Stimulated activated CD4-positive, alpha-beta T cell treated with anti-CD3 and anti-CD28 coated beads, Interleukin-12 subunit alpha, Interleukin-12 subunit beta, amount 100 ng/mL, for 24 hours (primary cell): ENCODE data around the gene KCTD14.
"Not testable (repeated sequence)": the region's sequence is repeated elsewhere in the genome, so short reads cannot be mapped to it uniquely, and the experiment has no call there.

Experiments
- DNase-seq, 2 experiments: peaks; one replicate each; pipeline ENCODE4 v3.0.0-alpha.2; 2020; ENCODE audit warnings: low read depth in 2 of 2

The KCTD14 gene

GRCh38 chr11:78022397-78023396, at the start of gene KCTD14:
Gene KCTD14 (minus strand): TSS chr11:78023276. CDS start chr11:78023249, 27 bp downstream.
- no peak for DNase-seq

GRCh38 chr11:78072455-78072854, 49.4 kb upstream of the KCTD14 start:
- DNase-seq = no peak

DNA sequence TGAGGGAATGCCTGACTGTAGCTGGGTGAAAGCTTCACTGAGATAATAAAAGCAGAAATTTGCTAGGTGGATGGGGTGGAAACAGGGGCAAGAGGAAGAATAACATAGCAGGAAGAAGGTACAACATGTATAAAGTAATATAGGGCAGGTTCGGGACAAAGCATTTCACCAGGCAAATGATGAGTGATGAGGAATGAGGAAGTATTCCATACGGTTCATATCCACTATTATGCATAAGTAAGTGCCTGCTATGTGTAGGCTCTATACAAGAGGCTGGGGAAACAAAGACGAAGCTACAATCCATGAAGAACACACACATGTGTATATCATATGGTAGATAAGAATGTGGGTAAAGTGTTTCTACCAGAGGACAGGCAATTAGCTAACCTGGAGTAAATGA, 48.6 kb upstream of the KCTD14 start:
- no peak for DNase-seq

DNA sequence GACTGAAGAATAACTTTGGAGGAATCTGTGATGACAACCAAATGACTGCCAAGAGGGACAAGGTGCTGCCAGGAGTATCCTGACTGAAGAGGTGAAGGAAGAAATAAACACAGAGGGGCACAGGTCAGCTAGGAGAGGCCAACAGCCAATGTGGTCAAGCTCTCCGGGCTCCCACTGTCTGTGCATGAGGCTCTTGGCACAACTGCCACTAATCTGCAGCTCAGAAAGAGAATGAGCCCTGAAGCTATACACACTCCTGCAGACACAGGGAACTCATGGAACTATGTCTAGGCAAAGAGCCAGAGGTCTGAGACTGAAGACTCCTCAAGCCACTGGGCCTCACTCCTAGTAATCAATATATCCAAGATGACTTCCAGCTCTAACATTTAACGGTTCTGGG, 47.5 kb upstream of the KCTD14 start:
- no peak for DNase-seq

- no peak for DNase-seq
Measured at GRCh38 chr11:78069465-78069864, 46.4 kb upstream of the KCTD14 start.

GRCh38 chr11:78067704-78068103, 44.6 kb upstream of the KCTD14 start:
- DNase-seq = no peak

DNA sequence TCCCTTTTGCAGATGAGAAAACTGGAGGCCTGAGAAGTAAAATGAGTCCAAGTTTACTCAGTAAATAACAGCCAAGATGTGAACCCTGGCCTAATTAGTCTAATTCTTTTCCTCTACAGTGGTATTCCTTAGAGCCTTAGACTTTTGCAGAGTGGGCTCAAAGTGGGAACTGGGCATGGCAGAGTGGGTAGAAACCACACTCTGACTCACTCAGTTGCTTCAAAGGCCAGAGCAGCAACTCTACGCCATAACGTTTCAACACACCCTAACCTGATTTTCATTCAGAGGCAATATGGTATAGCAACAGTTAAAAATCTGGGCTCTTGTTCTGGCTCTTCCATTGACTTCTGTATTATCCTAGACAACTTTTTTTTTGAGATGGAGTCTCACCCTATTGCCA, 43.4 kb upstream of the KCTD14 start:
- no peak for DNase-seq

GRCh38 chr11:78065203-78065602, 42.1 kb upstream of the KCTD14 start:
- no peak for DNase-seq

- no peak for DNase-seq
Measured at GRCh38 chr11:78063440-78064181, 40.5 kb upstream of the KCTD14 start, which contains the start of gene THRSP. Gene THRSP (plus strand): TSS chr11:78063861. CDS start chr11:78063882, 21 bp downstream.

DNA sequence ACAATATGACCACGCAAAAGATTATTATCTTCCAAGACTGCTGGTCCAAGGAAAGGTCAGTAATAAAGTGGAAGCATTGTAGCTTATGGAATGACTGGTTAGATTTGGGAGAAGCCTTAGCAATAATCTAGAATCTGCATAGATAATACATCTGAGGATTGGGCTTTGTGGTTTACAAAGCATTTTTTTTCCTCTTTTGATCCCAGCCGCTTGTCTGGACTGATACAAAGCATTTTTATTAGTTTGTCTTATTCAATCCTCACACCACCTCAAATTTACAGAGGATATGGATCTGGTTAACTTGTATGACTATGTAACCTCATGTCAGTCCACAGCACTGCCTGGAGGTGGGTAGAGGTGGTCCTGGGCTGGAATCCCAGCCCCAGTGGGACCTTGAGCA, 39.6 kb upstream of the KCTD14 start:
- DNase-seq = no peak

DNA sequence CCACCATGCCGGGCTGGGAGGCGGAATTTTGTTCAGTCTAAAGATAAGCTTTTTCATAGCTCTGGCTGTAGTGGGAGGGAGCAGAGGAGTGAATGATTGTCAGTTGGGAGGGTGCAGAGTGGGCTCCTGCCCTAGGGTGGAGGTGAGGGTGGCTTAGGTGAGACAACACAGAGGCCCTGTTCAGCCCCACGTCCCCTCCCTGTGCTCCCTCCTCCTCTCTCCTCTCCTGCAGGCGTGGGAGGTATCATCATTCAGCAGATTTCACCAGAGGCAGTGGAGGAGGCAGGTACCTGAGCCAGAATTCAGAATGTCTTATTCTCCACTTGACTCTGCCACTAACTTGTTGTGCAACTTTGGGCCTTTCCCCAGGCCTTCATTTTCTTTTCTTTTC, 38.8 kb upstream of the KCTD14 start:
- DNase-seq = no peak

- DNase-seq = no peak
Measured at GRCh38 chr11:78061088-78061920, 38.2 kb upstream of the KCTD14 start.

- no peak for DNase-seq
Measured at GRCh38 chr11:78060533-78060932, 37.5 kb upstream of the KCTD14 start.

- DNase-seq = not testable (repeated sequence)
Measured at GRCh38 chr11:78059749-78060328, 36.8 kb upstream of the KCTD14 start.

GRCh38 chr11:78057462-78058055, 34.5 kb upstream of the KCTD14 start:
- DNase-seq = no peak

GRCh38 chr11:78056093-78056492, 33.0 kb upstream of the KCTD14 start:
- DNase-seq = no peak

DNA sequence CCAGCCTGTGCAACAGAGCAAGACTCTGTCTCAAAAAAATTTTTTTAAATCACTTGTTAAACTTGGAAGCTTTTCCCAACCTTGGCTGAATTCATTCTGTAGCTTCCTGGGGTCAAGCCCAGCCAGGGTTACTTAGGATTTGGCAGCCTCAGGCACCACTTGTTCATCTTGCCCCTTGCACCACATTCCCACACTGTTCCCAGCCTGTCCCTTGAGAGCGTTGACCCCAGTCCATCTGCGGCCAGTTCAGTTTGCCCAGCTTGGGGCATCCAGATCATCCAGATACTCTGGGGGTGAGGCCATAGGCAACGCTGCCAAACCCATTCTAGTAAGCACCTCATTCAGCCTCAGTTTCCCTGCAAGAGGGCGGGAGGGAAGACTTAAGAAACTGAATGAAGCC, 31.9 kb upstream of the KCTD14 start:
- DNase-seq = no peak

DNA sequence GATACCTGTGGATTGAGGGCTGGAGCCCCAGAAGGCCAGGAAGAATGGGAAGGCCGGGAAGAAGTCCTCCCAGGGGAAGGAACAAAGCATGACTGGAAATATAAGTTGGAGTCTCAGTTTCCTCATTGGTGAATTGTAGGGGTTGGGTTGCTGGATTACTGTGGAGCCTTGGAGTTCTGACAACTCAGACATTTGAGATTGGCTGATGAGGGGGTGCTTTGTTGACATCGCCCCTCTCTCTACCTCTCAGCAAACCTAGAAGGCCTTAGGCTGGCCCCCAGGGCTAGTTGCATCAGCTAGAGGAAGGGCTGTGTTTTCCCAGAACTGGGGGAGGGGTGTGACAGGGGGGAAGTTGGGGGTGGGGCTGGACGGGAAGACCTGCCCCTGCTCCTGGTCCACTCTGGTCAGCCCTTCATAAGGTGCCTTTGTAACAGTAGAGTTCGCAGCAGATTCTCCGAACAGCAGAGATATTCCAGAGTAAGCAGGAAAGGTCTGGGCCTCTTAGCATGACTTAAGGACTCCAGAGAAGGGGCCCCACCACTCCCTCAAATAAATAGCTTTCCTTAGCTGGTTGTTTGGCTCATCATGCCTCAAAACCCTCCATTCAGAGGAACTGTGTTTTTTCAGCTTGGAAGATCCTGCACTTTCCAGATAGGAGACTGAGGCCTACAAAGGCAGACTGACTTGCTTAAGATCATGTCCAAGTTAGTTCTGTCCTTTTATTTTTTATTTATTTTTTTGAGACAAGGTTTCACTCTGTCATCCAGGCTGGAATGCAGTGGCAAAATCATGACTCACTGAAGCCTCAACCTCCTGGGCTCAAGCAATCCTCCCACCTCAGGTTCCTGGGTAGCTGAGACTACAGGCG, 28.1 kb upstream of the KCTD14 start:
- no peak for DNase-seq

DNA sequence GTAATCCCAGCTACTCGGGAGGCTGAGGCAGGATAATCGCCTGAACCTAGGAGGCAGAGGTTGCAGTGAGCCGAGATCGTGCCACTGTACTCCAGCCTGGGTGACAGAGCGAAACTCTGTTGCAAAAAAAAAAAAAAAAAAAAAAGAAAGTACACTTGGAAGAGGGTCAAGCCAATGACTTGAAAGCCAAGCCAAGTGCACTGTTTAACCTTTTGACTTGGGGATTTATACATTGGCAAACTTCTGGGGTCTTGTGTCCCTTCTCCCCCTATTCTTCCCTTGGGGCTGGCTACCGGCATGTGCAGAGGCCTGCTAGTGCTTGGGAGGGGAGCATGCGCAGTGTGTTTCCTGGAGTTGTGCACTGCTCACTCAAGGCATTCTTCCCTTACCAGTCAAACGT, 26.3 kb upstream of the KCTD14 start:
- no peak for DNase-seq

DNA sequence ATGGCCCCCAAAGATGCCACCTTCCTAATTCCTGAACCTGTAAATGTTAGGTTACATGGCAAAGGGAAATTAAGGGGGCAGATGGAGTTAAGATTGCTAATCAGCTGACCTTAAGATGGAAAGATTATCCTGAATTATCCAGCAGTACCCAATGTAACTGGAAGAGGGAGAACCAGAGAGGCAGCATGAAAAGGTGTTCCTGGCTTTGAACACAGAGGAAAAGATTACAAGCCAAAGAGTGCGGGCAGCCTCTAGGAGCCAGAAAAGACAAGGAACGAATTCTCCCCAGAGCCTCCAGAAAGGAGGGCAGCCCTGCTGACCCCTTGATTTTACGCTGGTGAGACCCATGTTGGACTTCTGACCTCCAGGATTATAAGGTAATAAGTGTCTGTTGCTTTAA, 25.5 kb upstream of the KCTD14 start:
- DNase-seq = no peak
